Osteoblast (primary cell): ENCODE measurements around the gene SLC1A3. TPM values are rescaled to one million over a fixed set of nuclear protein-coding genes. Genes with fewer than 3 reads are reported as not detected.

Experiments
- DNase-seq: peaks from one replicate; pipeline ENCODE4 v3.0.0; 2011; ENCODE audit warnings: low spot score, mixed read lengths; ENCODE audit not compliant: insufficient read length; ENCODE audit errors: missing footprints
- H2AFZ ChIP-seq: 2 replicates; pipeline ENCODE4 v1.6.0; 2011; ENCODE audit warnings: mild to moderate bottlenecking, low read length
- H3K27ac ChIP-seq: 2 replicates; pipeline ENCODE4 v1.5.1; 2011; ENCODE audit warnings: mild to moderate bottlenecking, low read depth, low read length, moderate library complexity
- H3K27me3 ChIP-seq: 2 replicates; pipeline ENCODE4 v1.6.0; 2012; ENCODE audit warnings: mild to moderate bottlenecking, control low read depth, inconsistent platforms, low read length, moderate library complexity; ENCODE audit not compliant: insufficient read depth
- H3K36me3 ChIP-seq: 2 replicates; pipeline ENCODE4 v1.5.1; 2011; ENCODE audit warnings: mild to moderate bottlenecking, low read length, control low read depth, moderate library complexity; ENCODE audit not compliant: insufficient read depth
- H3K4me1 ChIP-seq: 2 replicates; pipeline ENCODE4 v1.5.1; 2011; ENCODE audit warnings: mild to moderate bottlenecking, low read length, control low read depth, moderate library complexity; ENCODE audit not compliant: insufficient read depth
- H3K4me2 ChIP-seq: 2 replicates; pipeline ENCODE4 v1.6.0; 2011; ENCODE audit warnings: mild to moderate bottlenecking, low read length; ENCODE audit not compliant: insufficient read depth
- H3K4me3 ChIP-seq: fragments of 200-600 bp; sonication (generic); 3 replicates; pipeline ENCODE4 v1.5.1; 2012; ENCODE audit warnings: mild to moderate bottlenecking, low read length, inconsistent platforms; ENCODE audit not compliant: insufficient read depth
- H3K79me2 ChIP-seq: 2 replicates; pipeline ENCODE4 v1.6.0; 2012; ENCODE audit warnings: mild to moderate bottlenecking, low read length, control low read depth, inconsistent platforms; ENCODE audit not compliant: insufficient read depth
- H3K9me3 ChIP-seq: 2 replicates; pipeline ENCODE4 v1.5.1; 2011; ENCODE audit warnings: low read depth, low read length, control low read depth
- H4K20me1 ChIP-seq: 2 replicates; pipeline ENCODE4 v1.6.0; 2012; ENCODE audit warnings: mild to moderate bottlenecking, low read length, control low read depth; ENCODE audit not compliant: insufficient read depth
- total RNA-seq: library from RNA; depleted of rRNA; stranded (reverse); fragments of >200 nt; gene quantifications from 2 replicates; pipeline ENCODE4 v1.2.3, GENCODE V29; 2012
- TF ChIP-seq, protein P1 (sequence below): IDR thresholded peaks from 2 replicates; pipeline ENCODE4 v1.5.1; 2011; ENCODE audit warnings: mild to moderate bottlenecking, low read depth, low read length, moderate library complexity; ENCODE audit errors: extremely low read depth

SLC1A3 gene
- total RNA-seq, 1 donor = 45.2 TPM

DNA sequence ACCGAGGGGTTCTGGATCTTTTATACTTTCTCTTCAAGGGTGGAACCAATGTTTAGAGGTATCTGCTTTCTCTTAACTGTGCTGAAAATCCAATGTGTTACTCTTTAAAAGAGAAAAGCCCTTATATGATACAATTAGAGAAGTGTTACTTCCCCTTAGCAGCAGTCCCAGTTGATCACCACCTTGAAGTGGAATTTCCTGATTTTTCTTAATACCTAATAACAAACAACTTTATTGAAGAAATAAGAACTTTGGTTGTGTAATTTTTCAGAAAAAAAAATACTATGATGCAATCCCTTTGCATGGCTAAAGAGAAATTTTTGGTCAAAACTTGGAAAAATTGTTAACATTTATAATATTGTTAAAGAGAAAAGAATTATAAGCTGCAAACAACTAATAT, 24.7 kb downstream of the SLC1A3 start:
- Histone ChIP-seq H3K27me3 (no peaks in the 10 kb centered on the region), H3K36me3 (peaks cover 5% of the 10 kb centered on the region), H3K9me3 (no peaks in the 10 kb centered on the region), H3K79me2 (no peaks in the 10 kb centered on the region), H4K20me1 (no peaks in the 10 kb centered on the region), H2AFZ (no peak overlapping the region), H3K27ac (peak overlapping the region; percentile 19), H3K4me1 (peaks cover 19% of the 10 kb centered on the region), H3K4me3 (no peak overlapping the region), H3K4me2 (no peak overlapping the region)
- DNase-seq = no peak
- TF ChIP-seq, protein P1, sequence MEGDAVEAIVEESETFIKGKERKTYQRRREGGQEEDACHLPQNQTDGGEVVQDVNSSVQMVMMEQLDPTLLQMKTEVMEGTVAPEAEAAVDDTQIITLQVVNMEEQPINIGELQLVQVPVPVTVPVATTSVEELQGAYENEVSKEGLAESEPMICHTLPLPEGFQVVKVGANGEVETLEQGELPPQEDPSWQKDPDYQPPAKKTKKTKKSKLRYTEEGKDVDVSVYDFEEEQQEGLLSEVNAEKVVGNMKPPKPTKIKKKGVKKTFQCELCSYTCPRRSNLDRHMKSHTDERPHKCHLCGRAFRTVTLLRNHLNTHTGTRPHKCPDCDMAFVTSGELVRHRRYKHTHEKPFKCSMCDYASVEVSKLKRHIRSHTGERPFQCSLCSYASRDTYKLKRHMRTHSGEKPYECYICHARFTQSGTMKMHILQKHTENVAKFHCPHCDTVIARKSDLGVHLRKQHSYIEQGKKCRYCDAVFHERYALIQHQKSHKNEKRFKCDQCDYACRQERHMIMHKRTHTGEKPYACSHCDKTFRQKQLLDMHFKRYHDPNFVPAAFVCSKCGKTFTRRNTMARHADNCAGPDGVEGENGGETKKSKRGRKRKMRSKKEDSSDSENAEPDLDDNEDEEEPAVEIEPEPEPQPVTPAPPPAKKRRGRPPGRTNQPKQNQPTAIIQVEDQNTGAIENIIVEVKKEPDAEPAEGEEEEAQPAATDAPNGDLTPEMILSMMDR = no peak

DNA sequence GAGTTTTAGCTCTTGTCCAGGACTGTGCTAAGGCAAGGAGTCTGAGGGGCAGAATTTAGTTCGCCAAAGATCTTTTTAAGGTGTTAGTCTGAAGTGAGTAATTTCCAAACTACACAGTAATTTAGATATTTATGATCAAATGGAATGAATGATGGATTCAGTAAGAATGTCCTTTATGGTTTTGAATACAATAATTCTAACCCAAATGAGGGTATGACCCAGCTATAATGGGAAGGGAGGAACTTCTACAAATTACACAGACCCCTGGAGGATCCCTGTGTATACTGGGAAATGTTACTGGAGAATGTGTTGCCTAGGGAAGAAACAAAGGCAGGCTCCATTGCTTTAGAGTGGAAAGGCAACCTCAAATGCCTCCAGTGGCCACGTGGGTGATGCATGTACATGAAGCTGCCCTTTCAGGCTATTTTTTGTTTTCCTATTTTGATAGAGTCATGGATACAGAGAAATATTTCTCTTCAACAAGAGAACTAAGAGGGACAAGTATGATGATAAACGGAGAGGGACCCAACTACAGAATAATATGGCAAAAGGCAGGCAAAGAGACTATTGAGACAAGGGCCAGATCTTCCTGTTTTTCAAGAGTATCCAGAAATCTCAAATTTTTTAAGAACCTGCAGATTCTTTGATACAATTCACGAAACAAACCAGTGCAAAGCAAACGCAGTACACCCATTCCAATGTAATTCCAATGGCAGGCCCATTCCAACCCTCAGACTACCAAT, 25.4 kb downstream of the SLC1A3 start:
- Histone ChIP-seq H4K20me1 (no peaks in the 10 kb centered on the region), H3K9me3 (no peaks in the 10 kb centered on the region), H3K4me2 (no peak overlapping the region), H3K4me1 (peaks cover 19% of the 10 kb centered on the region), H3K79me2 (no peaks in the 10 kb centered on the region), H3K36me3 (peaks cover 5% of the 10 kb centered on the region), H3K27me3 (no peaks in the 10 kb centered on the region), H3K27ac (no peak overlapping the region), H2AFZ (no peak overlapping the region), H3K4me3 (no peak overlapping the region)
- TF ChIP-seq, protein P1 = no peak
- DNase-seq = peak; percentile 65

DNA sequence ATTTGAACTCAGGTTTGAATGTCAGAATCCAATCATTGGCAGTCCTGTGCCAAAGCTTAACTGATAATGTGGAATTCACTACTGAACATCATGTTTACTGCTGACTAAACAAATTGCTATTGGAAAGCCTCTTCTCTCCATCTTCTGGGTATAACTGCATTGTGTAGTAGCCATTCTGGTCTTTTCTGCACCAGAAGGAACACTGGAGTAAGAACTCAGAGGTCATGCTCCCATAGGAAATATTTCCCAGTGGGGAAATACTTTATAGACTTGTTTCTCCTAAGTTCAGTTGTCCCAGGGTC, 25.9 kb downstream of the SLC1A3 start:
- DNase-seq = no peak
- H4K20me1 ChIP-seq = no peaks in the 10 kb centered on the region
- H3K79me2 ChIP-seq = no peaks in the 10 kb centered on the region
- H3K4me2 ChIP-seq = no peak overlapping the region
- no peak overlapping the region for H2AFZ ChIP-seq
- H3K27ac ChIP-seq = no peak overlapping the region
- no peaks in the 10 kb centered on the region for H3K27me3 ChIP-seq
- no peak overlapping the region for H3K4me3 ChIP-seq
- peaks cover 5% of the 10 kb centered on the region for H3K36me3 ChIP-seq
- H3K4me1 ChIP-seq = peaks cover 19% of the 10 kb centered on the region
- TF ChIP-seq, protein P1 = no peak
- no peaks in the 10 kb centered on the region for H3K9me3 ChIP-seq

DNA sequence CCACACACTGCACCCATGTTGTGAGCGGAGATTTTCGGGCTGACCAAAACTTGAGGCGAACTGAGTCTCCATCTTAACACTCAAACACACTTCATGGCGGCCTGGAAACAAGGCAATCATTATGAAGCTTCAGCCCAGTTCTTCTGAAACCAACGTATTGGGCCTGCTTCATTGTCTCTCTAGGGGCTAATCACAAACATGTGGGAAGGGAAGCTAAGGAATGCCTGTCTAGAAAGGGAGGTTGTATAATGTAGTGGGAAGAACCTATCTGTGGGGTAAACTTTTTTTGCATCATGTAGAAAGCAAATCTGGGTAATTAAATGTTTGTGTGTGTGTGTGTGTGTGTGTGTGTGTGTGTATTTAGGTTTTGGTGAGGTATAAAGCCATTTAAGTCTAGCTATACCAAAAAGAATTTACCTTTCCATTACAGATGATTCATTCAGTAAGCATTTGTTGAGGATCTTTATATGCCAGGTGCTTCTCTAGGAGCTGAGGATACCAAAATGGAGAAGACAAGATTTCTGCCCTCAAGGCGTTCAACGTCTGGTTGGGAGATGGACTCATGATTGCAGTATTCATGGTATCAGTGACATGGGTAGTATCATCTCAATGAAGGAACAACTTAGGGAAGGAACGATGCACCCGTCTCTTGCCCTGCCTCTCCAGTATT, 29.4 kb downstream of the SLC1A3 start:
- Histone ChIP-seq H2AFZ (no peak overlapping the region), H4K20me1 (no peaks in the 10 kb centered on the region), H3K27me3 (no peaks in the 10 kb centered on the region), H3K4me1 (peaks cover 6% of the 10 kb centered on the region), H3K79me2 (no peaks in the 10 kb centered on the region), H3K4me3 (no peak overlapping the region), H3K36me3 (peaks cover 5% of the 10 kb centered on the region), H3K4me2 (no peak overlapping the region), H3K27ac (no peak overlapping the region), H3K9me3 (no peaks in the 10 kb centered on the region)
- DNase-seq = no peak
- TF ChIP-seq, protein P1 = no peak
